HG03575 (cell line): ENCODE data around the gene CCDC54.

Experiments
- ATAC-seq: cut with Tn5 transposase; IDR thresholded peaks from one replicate; pipeline ENCODE4 v1.9.1; 2021; ENCODE audit not compliant: unreplicated experiment, insufficient number of reproducible peaks, low FRiP score; ENCODE audit errors: extremely low read depth

Gene CCDC54

GRCh38 chr3:107384907-107385306 lies 7.7 kb downstream of the CCDC54 start:
- ATAC-seq = no peak

DNA sequence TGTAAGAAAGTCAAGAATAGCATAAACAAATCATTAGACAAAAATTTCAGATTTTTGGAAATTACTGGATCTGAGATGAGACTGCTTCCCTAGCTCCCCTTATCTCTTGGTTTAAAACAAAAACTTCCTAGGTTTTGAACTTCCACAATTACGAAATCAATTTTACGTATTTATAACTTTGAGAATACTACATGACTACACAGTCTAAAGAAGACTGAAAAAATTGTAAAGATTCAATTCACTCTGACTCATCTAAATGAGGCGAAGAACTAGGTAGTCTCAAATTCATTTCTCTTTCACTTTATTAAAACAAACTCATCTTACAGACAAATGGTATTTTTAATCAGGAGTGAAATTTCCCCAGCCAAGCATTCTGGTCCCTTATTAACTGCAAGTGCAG lies 10.3 kb downstream of the CCDC54 start:
- no peak for ATAC-seq

GRCh38 chr3:107392549-107393165 lies 15.4 kb downstream of the CCDC54 start:
- ATAC-seq = no peak

GRCh38 chr3:107394502-107394901 lies 17.3 kb downstream of the CCDC54 start:
- no peak for ATAC-seq

DNA sequence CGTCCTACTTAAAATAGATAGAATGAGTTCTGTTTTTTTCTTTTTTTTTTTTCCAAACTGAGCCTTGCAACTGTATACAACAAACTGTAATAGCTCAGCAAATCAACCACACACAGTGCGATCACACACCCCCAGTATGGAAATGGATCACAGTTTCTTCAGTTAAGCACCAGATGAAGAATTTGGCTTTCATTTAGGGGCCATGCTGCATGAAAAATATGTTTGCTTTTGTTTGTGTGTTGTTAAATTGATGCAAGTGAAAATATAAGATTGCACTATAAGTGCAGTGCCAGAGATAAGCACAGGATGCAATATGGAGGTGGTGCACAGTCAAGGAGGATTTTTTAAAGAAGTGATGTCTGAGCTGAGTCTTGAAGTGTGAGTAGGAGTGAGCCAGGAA lies 17.8 kb downstream of the CCDC54 start:
- no peak for ATAC-seq

DNA sequence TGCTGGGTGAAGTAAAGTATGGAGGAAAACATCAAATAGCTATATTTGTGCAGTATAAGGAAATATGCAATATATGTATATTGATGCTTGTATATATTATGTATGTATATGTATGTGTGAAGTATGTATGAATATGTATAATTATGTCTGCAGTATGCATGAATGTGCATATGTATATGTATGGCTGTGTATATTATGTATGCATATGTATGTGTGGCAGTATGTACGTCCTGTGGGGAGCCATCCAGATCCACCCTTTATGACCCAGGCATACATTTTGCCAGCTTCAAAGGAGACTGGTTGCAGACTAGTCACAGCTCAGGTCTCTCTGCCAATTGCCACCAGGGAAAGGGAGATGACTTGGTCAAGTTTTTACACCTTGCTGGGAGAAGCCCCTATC lies 24.1 kb downstream of the CCDC54 start:
- no peak for ATAC-seq

- ATAC-seq = no peak
These were observed 25.0 kb downstream of the CCDC54 start for GRCh38 chr3:107402214-107402613.

- no peak for ATAC-seq
These were observed 27.7 kb downstream of the CCDC54 start for GRCh38 chr3:107404727-107405469.

DNA sequence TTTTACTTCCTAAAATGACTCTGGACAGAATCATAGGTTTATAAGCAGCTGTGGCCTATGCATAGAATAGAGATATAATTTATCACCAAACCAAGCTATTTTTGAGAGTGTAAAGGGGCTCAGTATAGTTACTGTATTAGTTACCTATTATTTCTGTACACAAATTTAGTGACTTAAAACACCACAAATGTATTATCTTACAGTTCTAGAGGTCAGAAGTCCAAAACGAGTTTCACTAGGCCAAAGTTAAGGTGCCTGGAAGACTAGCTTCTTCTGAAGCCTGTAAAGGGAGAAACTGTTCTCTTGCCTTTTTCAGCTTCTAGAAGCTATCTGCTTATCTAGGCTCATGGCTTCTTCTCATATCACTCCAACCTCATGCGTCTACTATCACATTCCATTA lies 30.1 kb downstream of the CCDC54 start:
- no peak for ATAC-seq

- ATAC-seq = no peak
These were observed 31.3 kb downstream of the CCDC54 start for GRCh38 chr3:107408513-107408912.

DNA sequence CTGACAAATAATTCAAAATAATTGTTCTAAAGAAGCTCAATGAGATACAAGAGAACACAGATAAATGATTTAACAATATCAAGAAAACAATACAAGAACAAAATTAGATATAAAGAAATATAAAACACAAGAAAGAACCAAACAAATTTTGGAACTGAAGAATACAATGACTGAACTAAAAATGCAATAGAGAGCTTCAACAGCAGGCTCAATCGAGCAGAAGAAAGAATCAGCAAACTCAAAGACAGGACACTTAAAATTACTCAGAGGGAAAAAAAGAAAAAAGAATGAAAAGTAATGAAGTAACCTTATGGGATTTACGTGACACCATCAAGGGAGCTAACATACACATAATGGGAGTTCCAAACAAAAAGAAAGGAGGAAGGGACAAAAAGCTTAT lies 32.1 kb downstream of the CCDC54 start:
- no peak for ATAC-seq

DNA sequence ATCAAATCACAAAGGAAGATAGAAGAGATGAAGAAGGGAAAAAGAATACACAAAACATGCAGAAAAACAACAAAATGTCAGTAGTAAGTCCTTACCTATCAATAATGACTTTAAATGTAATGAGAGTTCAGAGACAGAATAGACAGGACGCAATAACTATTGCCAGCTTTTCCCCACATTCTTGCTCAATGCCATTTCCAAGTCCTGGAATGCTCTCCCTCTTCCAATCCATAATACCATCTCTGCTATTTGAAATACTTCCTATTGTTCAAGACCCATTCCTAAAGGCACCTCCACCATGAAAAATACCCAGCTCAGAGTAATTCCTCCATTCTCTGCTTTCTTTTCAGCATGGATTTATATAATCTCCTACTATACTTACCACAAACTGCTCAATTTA lies 33.4 kb downstream of the CCDC54 start:
- ATAC-seq = no peak

DNA sequence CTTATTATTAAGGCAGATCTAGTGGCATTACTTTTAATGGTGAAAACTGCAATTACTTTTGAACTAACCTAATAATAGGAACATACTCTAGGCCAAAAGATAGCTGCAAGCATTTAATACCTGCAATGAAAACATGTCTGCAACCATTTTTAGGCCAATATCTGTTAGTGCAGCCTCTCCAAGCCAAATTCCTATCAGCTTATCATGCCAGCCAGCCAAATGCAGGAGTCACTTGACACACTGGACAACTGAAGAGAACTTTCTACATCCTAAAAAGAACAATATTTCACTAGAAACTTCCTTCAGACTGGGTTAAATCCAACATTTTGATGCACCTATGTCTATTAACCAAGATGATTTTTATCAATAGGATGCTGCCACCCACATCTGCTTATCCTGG lies 33.8 kb downstream of the CCDC54 start:
- no peak for ATAC-seq

GRCh38 chr3:107411779-107412178 lies 34.5 kb downstream of the CCDC54 start:
- ATAC-seq = no peak

DNA sequence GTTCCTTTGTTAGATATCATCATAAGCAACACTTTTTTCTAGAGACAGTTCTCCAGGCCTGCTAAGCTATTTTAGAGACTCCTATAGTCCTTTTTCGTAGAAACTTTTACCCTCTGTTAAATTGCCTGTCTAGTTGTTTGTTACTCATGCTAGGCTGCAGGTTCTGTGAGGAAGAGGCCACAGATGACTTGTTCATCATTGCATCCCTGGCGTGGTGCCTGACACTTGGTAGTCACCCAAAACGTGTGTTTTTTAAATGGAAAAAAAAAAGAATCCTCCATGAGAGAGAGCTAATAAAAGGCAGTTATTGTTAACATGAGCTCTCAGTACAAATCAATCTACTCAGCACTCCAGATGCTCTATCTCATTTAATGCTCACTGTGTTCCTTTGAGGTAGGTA lies 35.1 kb downstream of the CCDC54 start:
- no peak for ATAC-seq

DNA sequence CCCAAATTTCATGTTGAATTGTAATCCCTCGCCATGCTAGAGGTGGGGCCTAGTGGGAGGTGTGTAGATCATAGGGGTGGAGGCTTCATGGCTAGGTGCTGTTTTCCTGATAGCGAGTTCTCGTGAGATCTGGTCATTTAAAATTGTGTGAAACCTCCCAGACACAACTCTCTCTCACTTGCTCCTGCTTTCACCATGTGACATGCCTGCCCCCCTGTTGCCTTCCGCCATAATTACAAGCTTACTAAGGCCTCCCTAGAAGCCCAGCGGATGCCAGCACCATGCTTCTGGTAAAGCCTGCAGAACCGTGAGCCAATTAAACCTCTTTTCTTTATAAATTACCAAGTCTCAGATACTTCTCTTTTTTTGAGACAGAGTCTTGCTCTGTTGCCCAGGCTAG lies 36.0 kb downstream of the CCDC54 start:
- ATAC-seq = no peak

DNA sequence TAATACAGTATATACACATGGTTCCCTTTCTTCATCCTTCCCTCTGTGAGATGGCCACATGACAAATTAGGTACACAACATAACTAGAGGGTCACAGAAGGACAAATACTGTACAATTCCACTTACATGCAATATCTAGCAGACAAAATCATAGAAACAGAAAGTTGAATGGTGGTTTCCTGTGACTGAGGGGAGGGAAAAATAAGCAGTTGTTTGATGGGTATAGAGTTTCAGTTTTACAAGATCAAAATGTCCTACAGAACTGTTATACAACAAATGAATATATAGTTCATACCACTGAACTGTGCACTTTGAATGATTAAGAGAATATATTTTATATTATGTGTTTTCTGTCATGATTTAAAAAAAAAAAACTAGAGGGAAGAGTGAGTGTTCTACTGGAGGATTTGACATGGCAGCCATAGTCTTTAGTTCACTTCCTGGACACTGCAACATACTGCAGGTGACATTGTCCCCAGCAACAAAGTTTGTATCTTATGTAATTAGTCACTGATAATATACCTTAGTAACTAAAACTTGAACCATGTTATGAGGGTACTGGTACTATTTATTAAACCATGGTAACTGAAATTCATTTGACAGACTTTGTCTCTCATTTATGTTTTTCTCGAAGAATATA lies 37.2 kb downstream of the CCDC54 start:
- ATAC-seq = peak; percentile 80

GRCh38 chr3:107416138-107416537 lies 38.9 kb downstream of the CCDC54 start:
- ATAC-seq = no peak

- no peak for ATAC-seq
These were observed 39.6 kb downstream of the CCDC54 start for GRCh38 chr3:107416886-107417285.

GRCh38 chr3:107421170-107421792 lies 44.0 kb downstream of the CCDC54 start:
- ATAC-seq = no peak
